Measurements from ENCODE around the gene PRRT2.
"Not testable (repeated sequence)": the region's sequence is repeated elsewhere in the genome, so short reads cannot be mapped to it uniquely, and the experiment has no call there.

PRRT2 gene

GRCh38 chr16:29784157-29784556 lies 27.8 kb upstream of the PRRT2 start:
- no peak for DNase-seq (ENCODE audit: extremely low read depth, low read depth)
- TF ChIP-seq CTCF (IDR thresholded peaks at IDR 0.05; ENCODE audit: low read depth, low read length, missing control alignments) = no peak
- H3K4me3 ChIP-seq (replicated peaks; ENCODE audit: low read depth, low read length) = no peak overlapping the region

GRCh38 chr16:29784901-29785500 lies 27.0 kb upstream of the PRRT2 start:
- TF ChIP-seq CTCF (IDR thresholded peaks at IDR 0.05; ENCODE audit: low read depth, low read length, missing control alignments) = peak; percentile 87
- DNase-seq (ENCODE audit: extremely low read depth, low read depth) = no peak
- H3K4me3 ChIP-seq (replicated peaks; ENCODE audit: low read depth, low read length) = no peak overlapping the region

- not testable (repeated sequence) for DNase-seq (ENCODE audit: extremely low read depth, low read depth); H3K4me3 ChIP-seq (replicated peaks; ENCODE audit: low read depth, low read length)
Measured at GRCh38 chr16:29787155-29787554, 24.8 kb upstream of the PRRT2 start.

DNA sequence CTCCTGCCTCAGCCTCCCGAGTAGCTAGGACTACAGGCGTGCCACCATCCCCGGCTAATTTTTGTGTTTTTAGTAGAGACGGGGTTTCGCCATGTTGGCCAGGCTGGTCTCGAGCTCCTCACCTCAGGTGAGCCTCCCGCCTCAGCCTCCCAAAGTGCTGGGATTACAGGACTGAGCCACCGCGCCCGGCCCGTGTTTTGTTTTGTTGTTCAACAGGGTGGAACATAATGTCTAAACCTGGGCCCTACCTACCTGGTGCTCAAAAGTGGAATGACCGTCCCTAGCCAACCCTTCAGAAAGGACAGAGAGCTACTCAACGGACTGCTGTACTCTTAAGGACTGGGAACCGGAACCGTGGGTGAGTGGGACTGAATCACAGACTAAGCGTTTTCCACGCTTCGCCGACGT lies 22.2 kb upstream of the PRRT2 start:
- no peak for TF ChIP-seq CTCF (IDR thresholded peaks at IDR 0.05; ENCODE audit: low read depth, low read length, missing control alignments)
- peak overlapping the region; percentile 80 for H3K4me3 ChIP-seq (replicated peaks; ENCODE audit: low read depth, low read length)
- DNase-seq (ENCODE audit: extremely low read depth, low read depth) = no peak

- peak; percentile 94 for DNase-seq (ENCODE audit: extremely low read depth, low read depth)
- H3K4me3 ChIP-seq (replicated peaks; ENCODE audit: low read depth, low read length) = peak within 1 kb of the TSS; percentile 80
- peak; percentile 68 for TF ChIP-seq CTCF (IDR thresholded peaks at IDR 0.05; ENCODE audit: low read depth, low read length, missing control alignments)
Measured at GRCh38 chr16:29790183-29790948, 21.6 kb upstream of the PRRT2 start, which contains the start of gene KIF22. Gene KIF22, plus strand, starts transcription at chr16:29790751. Its CDS starts 9 bp downstream, at chr16:29790760.

DNA sequence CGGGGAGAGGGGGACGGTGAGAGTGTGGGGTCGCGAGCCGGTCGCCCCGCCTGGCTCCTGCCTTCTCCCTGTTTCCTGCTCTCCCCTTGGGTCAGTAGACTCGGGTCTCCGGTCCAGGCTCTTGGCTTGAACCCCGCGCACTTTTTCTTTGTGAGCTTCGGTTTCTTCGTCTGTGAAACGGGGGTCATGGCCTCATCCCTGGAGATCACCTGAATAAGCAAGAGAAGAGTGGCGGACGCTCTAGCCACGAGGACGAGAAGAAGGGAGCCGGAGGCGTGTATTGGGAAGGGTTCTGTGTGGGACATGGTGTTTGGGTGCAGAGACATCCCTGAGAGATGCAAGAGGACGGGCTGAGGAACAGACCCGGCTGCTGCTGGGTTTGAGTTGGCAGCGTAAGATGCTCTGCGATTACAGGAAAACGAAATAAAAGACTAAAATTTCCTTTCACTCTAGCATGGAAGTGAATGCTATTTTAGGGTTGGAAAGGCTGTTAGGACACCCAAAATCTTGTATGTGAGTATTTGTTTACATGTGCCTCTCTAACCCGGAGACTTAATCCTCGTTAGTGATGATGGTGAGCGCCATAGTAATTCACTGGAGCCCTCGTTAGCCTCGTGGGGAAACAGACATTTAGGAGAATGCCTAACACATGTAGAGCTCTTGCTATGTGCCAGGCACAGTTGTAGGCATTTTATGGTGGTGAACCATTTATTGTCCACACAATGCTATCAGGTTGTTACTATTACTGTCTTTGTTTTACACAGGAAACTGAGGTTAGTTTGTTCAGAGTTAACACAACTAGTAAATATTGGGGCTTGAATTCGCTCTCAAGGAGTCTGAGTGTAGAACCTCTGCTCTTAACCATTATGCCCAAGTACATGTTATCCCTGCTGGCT lies 20.8 kb upstream of the PRRT2 start:
- DNase-seq (ENCODE audit: extremely low read depth, low read depth) = no peak
- TF ChIP-seq CTCF (IDR thresholded peaks at IDR 0.05; ENCODE audit: low read depth, low read length, missing control alignments) = no peak
- peak overlapping the region; percentile 80 for H3K4me3 ChIP-seq (replicated peaks; ENCODE audit: low read depth, low read length)

Data from HFF-Myc (cell line).